Mesenchymal stem cell (in vitro differentiated cells and primary cell): ENCODE data around the gene FLRT1.

Experiments used
- DNase-seq: peaks from one replicate; pipeline ENCODE4 v3.0.0-alpha.2; 2013
- H2AFZ ChIP-seq: one replicate; pipeline ENCODE4 v1.6.1; 2013; ENCODE audit warnings: low read depth, mild to moderate bottlenecking, control low read depth, inconsistent platforms, low read length, moderate library complexity
- H2AK5ac ChIP-seq: 2 replicates; pipeline ENCODE4 v1.6.1; 2013; ENCODE audit warnings: low read length, moderate library complexity, mild to moderate bottlenecking, inconsistent platforms; ENCODE audit not compliant: severe bottlenecking
- H2BK120ac ChIP-seq: one replicate; pipeline ENCODE4 v1.6.1; 2013; ENCODE audit warnings: low read depth, mild to moderate bottlenecking, inconsistent platforms, low read length, moderate library complexity
- H2BK12ac ChIP-seq, 2 experiments: one replicate each; pipeline ENCODE4 v1.6.1; 2013; ENCODE audit warnings: inconsistent platforms in 2 of 2, low read length in 2 of 2, mild to moderate bottlenecking in 2 of 2, moderate library complexity in 2 of 2, control low read depth in 1 of 2
- H2BK15ac ChIP-seq: one replicate; pipeline ENCODE4 v1.6.1; 2013; ENCODE audit warnings: mild to moderate bottlenecking, low read depth, inconsistent platforms; ENCODE audit not compliant: poor library complexity, severe bottlenecking
- H2BK5ac ChIP-seq: 2 replicates; pipeline ENCODE4 v1.6.1; 2013; ENCODE audit warnings: low read depth, mild to moderate bottlenecking, low read length, control low read depth, inconsistent platforms; ENCODE audit not compliant: poor library complexity, severe bottlenecking
- H3K14ac ChIP-seq, 2 experiments: one replicate each; pipeline ENCODE4 v1.6.1; 2013; ENCODE audit warnings: inconsistent platforms in 2 of 2, low read length in 2 of 2, control low read depth in 1 of 2, mild to moderate bottlenecking in 1 of 2, moderate library complexity in 1 of 2
- H3K18ac ChIP-seq, 2 experiments: one replicate each; pipeline ENCODE4 v1.6.1; 2013; ENCODE audit warnings: inconsistent platforms in 2 of 2, low read length in 2 of 2, control low read depth in 1 of 2, low read depth in 1 of 2, mild to moderate bottlenecking in 1 of 2
- H3K23ac ChIP-seq, 2 experiments: one replicate each; pipeline ENCODE4 v1.6.1; 2013; ENCODE audit warnings: inconsistent platforms in 2 of 2, low read length in 2 of 2, mild to moderate bottlenecking in 2 of 2, moderate library complexity in 2 of 2, control low read depth in 1 of 2
- H3K27ac ChIP-seq: 2 replicates; pipeline ENCODE4 v1.5.1; 2013; ENCODE audit warnings: mild to moderate bottlenecking, moderate library complexity, low read length, control low read depth, inconsistent platforms; ENCODE audit not compliant: poor library complexity, severe bottlenecking
- H3K27me3 ChIP-seq, 2 experiments: 2 replicates each; pipeline versions ENCODE4 v1.6.1 to v1.7.0; 2013; ENCODE audit warnings: low read length in 2 of 2, mild to moderate bottlenecking in 2 of 2, moderate library complexity in 2 of 2, control low read depth in 1 of 2, inconsistent platforms in 1 of 2; ENCODE audit not compliant: control insufficient read depth in 1 of 2, insufficient read depth in 1 of 2
- H3K36me3 ChIP-seq, 2 experiments: 2 replicates each; pipeline versions ENCODE4 v1.6.1 to v1.7.0; 2013; ENCODE audit warnings: low read length in 2 of 2, control low read depth in 1 of 2, inconsistent platforms in 1 of 2, low read depth in 1 of 2, mild to moderate bottlenecking in 1 of 2; ENCODE audit not compliant: insufficient read depth in 2 of 2, control insufficient read depth in 1 of 2
- H3K4ac ChIP-seq, 2 experiments: one replicate each; pipeline ENCODE4 v1.6.1; 2013; ENCODE audit warnings: inconsistent platforms in 2 of 2, low read length in 2 of 2, mild to moderate bottlenecking in 2 of 2, moderate library complexity in 2 of 2, control low read depth in 1 of 2, low read depth in 1 of 2
- H3K4me1 ChIP-seq: 2 replicates; pipeline ENCODE4 v1.6.1; 2013; ENCODE audit warnings: low read depth, low read length, control low read depth; ENCODE audit not compliant: control insufficient read depth, insufficient read depth
- H3K4me2 ChIP-seq: 2 replicates; pipeline ENCODE4 v1.6.1; 2013; ENCODE audit warnings: low read length, mild to moderate bottlenecking, inconsistent platforms; ENCODE audit not compliant: poor library complexity, severe bottlenecking
- H3K4me3 ChIP-seq, 2 experiments: 2 replicates each; pipeline versions ENCODE4 v1.5.1 to v1.7.0; 2013; ENCODE audit warnings: low read length in 2 of 2, mild to moderate bottlenecking in 2 of 2, control low read depth in 1 of 2, low read depth in 1 of 2; ENCODE audit not compliant: insufficient read depth in 1 of 2
- H3K79me1 ChIP-seq: replicated peaks from 2 replicates; pipeline ENCODE4 v1.6.1; 2013; ENCODE audit warnings: mild to moderate bottlenecking, control low read depth, low read length, inconsistent platforms; ENCODE audit not compliant: poor library complexity, severe bottlenecking
- H3K9ac ChIP-seq: 2 replicates; pipeline ENCODE4 v1.7.0; 2013; ENCODE audit warnings: mild to moderate bottlenecking, low read length, moderate library complexity
- H3K9me3 ChIP-seq: 2 replicates; pipeline ENCODE4 v1.7.0; 2013; ENCODE audit warnings: mild to moderate bottlenecking, low read length; ENCODE audit not compliant: control insufficient read depth
- H4K8ac ChIP-seq: one replicate; pipeline ENCODE4 v1.6.1; 2013; ENCODE audit warnings: inconsistent platforms, mild to moderate bottlenecking, low read length, moderate library complexity
- H4K91ac ChIP-seq: one replicate; pipeline ENCODE4 v1.6.1; 2013; ENCODE audit warnings: mild to moderate bottlenecking, low read length, inconsistent platforms
- WGBS: methylation state at CpG from one replicate; pipeline ENCODE4 v1.1.7; 2013; ENCODE audit warnings: mixed read lengths; 5-methylcytosine and 5-hydroxymethylcytosine counted together

Gene FLRT1

GRCh38 chr11:64013141-64013896 lies 22.4 kb upstream of the FLRT1 start:
- no peak overlapping the region for H3K18ac ChIP-seq
- H2BK5ac ChIP-seq: no peak overlapping the region
- H3K4me1 ChIP-seq: peaks cover 8% of the 10 kb centered on the region
- no peak overlapping the region for H3K4me2 ChIP-seq
- H3K36me3 ChIP-seq: no peaks in the 10 kb centered on the region
- H3K23ac ChIP-seq: no peak overlapping the region
- no peak overlapping the region for H2BK120ac ChIP-seq
- no peak overlapping the region for H2AFZ ChIP-seq
- no peak overlapping the region for H3K4me3 ChIP-seq
- no peak overlapping the region for H2BK15ac ChIP-seq
- DNase-seq: no peak
- 89% methylated on average over 14 of the region's 16 CpGs for WGBS
- no peak overlapping the region for H2AK5ac ChIP-seq
- H2BK12ac ChIP-seq: no peak overlapping the region
- no peaks in the 10 kb centered on the region for H3K9me3 ChIP-seq
- H3K27ac ChIP-seq: no peak overlapping the region
- H3K27me3 ChIP-seq: peaks cover 0 to 10% of the 10 kb centered on the region in 2 experiments
- no peak overlapping the region for H4K8ac ChIP-seq
- H3K14ac ChIP-seq: no peak overlapping the region
- no peaks in the 10 kb centered on the region for H3K79me1 ChIP-seq
- no peak overlapping the region for H4K91ac ChIP-seq
- no peak overlapping the region for H3K9ac ChIP-seq
- H3K4ac ChIP-seq: no peak overlapping the region

GRCh38 chr11:64014356-64014755 lies 21.4 kb upstream of the FLRT1 start:
- H3K27ac ChIP-seq: no peak overlapping the region
- no peak overlapping the region for H4K8ac ChIP-seq
- no peak overlapping the region for H3K4ac ChIP-seq
- no peaks in the 10 kb centered on the region for H3K36me3 ChIP-seq
- H2BK15ac ChIP-seq: no peak overlapping the region
- H3K23ac ChIP-seq: no peak overlapping the region
- no peak overlapping the region for H3K9ac ChIP-seq
- peaks cover 7% of the 10 kb centered on the region for H3K4me1 ChIP-seq
- H2BK120ac ChIP-seq: no peak overlapping the region
- no peak overlapping the region for H3K14ac ChIP-seq
- WGBS: 52% methylated on average over 7 of the region's 11 CpGs
- no peak overlapping the region for H4K91ac ChIP-seq
- no peak overlapping the region for H3K4me3 ChIP-seq
- DNase-seq: no peak
- H3K79me1 ChIP-seq: no peaks in the 10 kb centered on the region
- H3K4me2 ChIP-seq: no peak overlapping the region
- no peak overlapping the region for H2AFZ ChIP-seq
- no peak overlapping the region for H2AK5ac ChIP-seq
- no peak overlapping the region for H2BK12ac ChIP-seq
- H3K27me3 ChIP-seq: peaks cover 0 to 18% of the 10 kb centered on the region in 2 experiments
- no peak overlapping the region for H2BK5ac ChIP-seq
- no peaks in the 10 kb centered on the region for H3K9me3 ChIP-seq
- no peak overlapping the region for H3K18ac ChIP-seq

GRCh38 chr11:64015510-64015909 lies 20.2 kb upstream of the FLRT1 start:
- Histone ChIP-seq H2BK12ac (no peak overlapping the region), H3K4me3 (no peak overlapping the region)

GRCh38 chr11:64015935-64016845 lies 19.5 kb upstream of the FLRT1 start:
- WGBS: 90% methylated on average over 30 of the region's 35 CpGs
- H3K4ac ChIP-seq: peak overlapping the region in 1 of 2 experiments; percentile 43
- H3K9me3 ChIP-seq: no peaks in the 10 kb centered on the region
- H4K91ac ChIP-seq: no peak overlapping the region
- H3K36me3 ChIP-seq: no peaks in the 10 kb centered on the region
- H2AFZ ChIP-seq: no peak overlapping the region
- no peak overlapping the region for H3K9ac ChIP-seq
- peaks cover 10 to 35% of the 10 kb centered on the region in 2 experiments for H3K27me3 ChIP-seq
- no peak overlapping the region for H4K8ac ChIP-seq
- no peak overlapping the region for H3K14ac ChIP-seq
- H3K4me1 ChIP-seq: peaks cover 7% of the 10 kb centered on the region
- no peak overlapping the region for H3K4me2 ChIP-seq
- no peaks in the 10 kb centered on the region for H3K79me1 ChIP-seq
- no peak overlapping the region for H3K27ac ChIP-seq
- no peak overlapping the region for H3K4me3 ChIP-seq
- H3K18ac ChIP-seq: no peak overlapping the region
- H2AK5ac ChIP-seq: no peak overlapping the region
- no peak overlapping the region for H2BK15ac ChIP-seq
- no peak for DNase-seq
- no peak overlapping the region for H2BK5ac ChIP-seq
- H2BK12ac ChIP-seq: no peak overlapping the region
- H2BK120ac ChIP-seq: no peak overlapping the region
- no peak overlapping the region for H3K23ac ChIP-seq

More at GRCh38 chr11:64015510-64015909, 20.2 kb upstream of the FLRT1 start:
- Histone ChIP-seq H3K23ac (no peak overlapping the region), H3K27ac (no peak overlapping the region), H3K4me1 (peaks cover 7% of the 10 kb centered on the region), H3K9ac (no peak overlapping the region), H3K18ac (no peak overlapping the region), H3K79me1 (no peaks in the 10 kb centered on the region), H3K14ac (no peak overlapping the region), H4K91ac (no peak overlapping the region), H3K27me3 (peaks cover 9 to 28% of the 10 kb centered on the region in 2 experiments), H2AFZ (no peak overlapping the region), H3K36me3 (no peaks in the 10 kb centered on the region), H2BK15ac (no peak overlapping the region), H2AK5ac (no peak overlapping the region), H2BK120ac (no peak overlapping the region), H3K4me2 (no peak overlapping the region), H3K9me3 (no peaks in the 10 kb centered on the region), H3K4ac (no peak overlapping the region), H4K8ac (no peak overlapping the region), H2BK5ac (no peak overlapping the region)
- no peak for DNase-seq
- 90% methylated on average over 15 of the region's 20 CpGs for WGBS
